GM12878 (cell line): ENCODE data around the gene GOLGA5. TPM values are rescaled to one million over a fixed set of nuclear protein-coding genes. Genes with fewer than 3 reads are reported as not detected.

Experiments used
- BMI1 ChIP-seq: fragments of 450-650 bp; IDR thresholded peaks from 2 replicates; pipeline ENCODE4 v1.6.1; 2016; ENCODE audit warnings: mild to moderate bottlenecking, moderate library complexity, borderline replicate concordance
- CBFB ChIP-seq: IDR thresholded peaks from 2 replicates; pipeline ENCODE4 v1.6.1; 2016; ENCODE audit warnings: antibody characterized with exemption, low read depth
- CBX5 ChIP-seq: sonication (generic); IDR thresholded peaks from 2 replicates; pipeline ENCODE4 v1.6.1; 2016; ENCODE audit warnings: low read depth, moderate library complexity, mild to moderate bottlenecking, inconsistent platforms
- ESRRA ChIP-seq: IDR thresholded peaks from 2 replicates; pipeline ENCODE4 v1.6.1; 2012; ENCODE audit warnings: mild to moderate bottlenecking, low read length, improper control_type of control experiment
- IKZF1 ChIP-seq: fragments of 450-650 bp; conservative IDR thresholded peaks from 2 replicates; pipeline ENCODE4 v1.6.1; 2017; ENCODE audit warnings: antibody characterized with exemption, mild to moderate bottlenecking
- JUND ChIP-seq: IDR thresholded peaks from 2 replicates; pipeline ENCODE4 v1.6.1; 2012; ENCODE audit warnings: low read depth, mild to moderate bottlenecking, low read length, improper control_type of control experiment, moderate library complexity
- MEF2A ChIP-seq: IDR thresholded peaks from 2 replicates; pipeline ENCODE4 v1.6.1; 2011; ENCODE audit warnings: low read depth, mild to moderate bottlenecking, low read length, moderate library complexity; ENCODE audit not compliant: insufficient read depth
- MTA2 ChIP-seq: fragments of 450-650 bp; IDR thresholded peaks from 2 replicates; pipeline ENCODE4 v1.6.1; 2016; ENCODE audit warnings: low read depth, mild to moderate bottlenecking, moderate library complexity
- NBN ChIP-seq: fragments of 450-650 bp; IDR thresholded peaks from 2 replicates; pipeline ENCODE4 v1.6.1; 2016
- NR2F1 ChIP-seq: fragments of 450-650 bp; conservative IDR thresholded peaks from 2 replicates; pipeline ENCODE4 v1.6.1; 2017; ENCODE audit warnings: mild to moderate bottlenecking
- SIX5 ChIP-seq: IDR thresholded peaks from 2 replicates; pipeline ENCODE4 v1.6.1; 2011; ENCODE audit warnings: mild to moderate bottlenecking, low read depth, low read length, moderate library complexity; ENCODE audit not compliant: severe bottlenecking
- SMAD5 ChIP-seq: IDR thresholded peaks from 2 replicates; pipeline ENCODE4 v1.6.1; 2016; ENCODE audit warnings: antibody characterized with exemption, low read depth
- YY1 ChIP-seq: IDR thresholded peaks from 2 replicates; pipeline ENCODE4 v1.6.1; 2011; ENCODE audit warnings: low read depth, mild to moderate bottlenecking, low read length
- polyA plus RNA-seq, 11 experiments: library from polyadenylated mRNA; depleted of rRNA in 4 of 11; unstranded in 6 of 11; stranded (reverse) in 5 of 11; fragments of >200 nt; fragmentation: Nextera tagmentation in 4 of 11; fragmentation: Illumina TruSeq in 1 of 11; extraction: Ambion mirVana in 4 of 11; extraction: Trizol in 1 of 11; gene quantifications; 1 replicate in 1 of 11; 2 replicates in 10 of 11; pipeline versions ENCODE4 v1.2.1 to v1.2.3, GENCODE V29; 2011 to 2016; ENCODE audit warnings: inconsistent platforms in 2 of 11, missing spikeins in 2 of 11, low read depth in 1 of 11
- total RNA-seq, 4 experiments: library from RNA; depleted of rRNA in 3 of 4; stranded (reverse); fragments of >200 nt in 3 of 4; fragmentation: Illumina TruSeq in 1 of 4; extraction: Trizol in 1 of 4; gene quantifications; 2 replicates each; pipeline versions ENCODE4 v1.2.1 to v1.2.3, GENCODE V29; 2013 to 2021
- TF ChIP-seq, protein P1 (sequence below): IDR thresholded peaks from 2 replicates; pipeline ENCODE4 v1.6.1; 2011; ENCODE audit warnings: low read depth, low read length, improper control_type of control experiment, borderline replicate concordance
- TF ChIP-seq, protein P2 (sequence below): fragments of 450-650 bp; conservative IDR thresholded peaks from 2 replicates; pipeline ENCODE4 v1.6.1; 2017; ENCODE audit warnings: mild to moderate bottlenecking, moderate library complexity
- TF ChIP-seq, protein P3 (sequence below): fragments of 450-650 bp; IDR thresholded peaks from 2 replicates; pipeline ENCODE4 v1.6.1; 2016; ENCODE audit warnings: mild to moderate bottlenecking, moderate library complexity, borderline replicate concordance
- TF ChIP-seq, protein P4 (sequence below): IDR thresholded peaks from 2 replicates; pipeline ENCODE4 v1.6.1; 2012; ENCODE audit warnings: low read depth, low read length, improper control_type of control experiment
- TF ChIP-seq, protein P5 (sequence below): fragments of 450-650 bp; IDR thresholded peaks from 2 replicates; pipeline ENCODE4 v1.6.1; 2017; ENCODE audit warnings: mild to moderate bottlenecking, moderate library complexity

The GOLGA5 gene
- total and polyA plus RNA-seq, 10 of the 15 experiments (the other 5 are each of a cell fraction or from before 2014, with no cell fraction given), result 10.9 to 30.1 (median 19.7) TPM

DNA sequence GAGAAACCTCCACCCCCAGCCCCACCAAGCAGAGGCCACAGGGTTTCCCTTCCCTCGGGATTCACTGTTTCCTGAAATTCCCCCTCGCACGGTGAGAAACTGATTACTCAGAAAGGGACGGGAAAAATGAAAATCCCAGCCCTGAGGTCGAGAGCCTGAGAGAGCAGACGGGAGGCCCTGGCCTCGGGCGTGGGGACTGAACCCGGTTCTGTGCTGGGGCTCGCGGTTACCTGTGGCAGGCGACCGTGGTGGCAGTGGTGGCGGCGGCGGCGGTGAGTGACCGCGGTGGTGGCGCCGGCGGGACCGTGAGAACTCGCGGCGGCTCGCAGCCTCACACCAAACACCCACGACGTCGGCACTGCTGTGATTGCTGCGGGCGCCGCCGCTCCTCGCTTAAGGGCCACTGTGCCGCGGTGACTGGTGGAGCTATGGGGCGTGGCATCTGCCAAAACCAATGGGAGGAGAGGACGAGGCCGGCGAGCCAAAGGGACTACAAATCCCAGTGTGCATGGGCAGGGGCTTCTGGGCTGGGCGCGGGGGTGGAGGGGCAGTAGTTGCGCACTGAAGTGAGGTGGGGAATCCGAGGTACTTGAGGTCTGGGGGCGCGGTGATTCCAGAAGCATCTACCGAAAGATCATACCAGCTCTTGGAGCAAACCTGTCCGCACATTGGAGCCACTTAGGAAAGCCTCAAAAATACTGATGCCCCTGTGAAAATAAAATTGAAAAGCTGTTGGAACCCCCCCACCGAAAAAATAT is 45.7 kb upstream of the GOLGA5 start, which contains the start of gene LGMN (continued):
- TF ChIP-seq NBN (peak; percentile 59; the same call in 1 of the 2 replicates), IKZF1 (peak; percentile 91), SIX5 (peak; percentile 69), JUND (no peak), BMI1 (no peak), CBFB (no peak), MTA2 (peak; percentile 47), CBX5 (no peak), NR2F1 (peak; percentile 83), YY1 (no peak), MEF2A (no peak), ESRRA (no peak), SMAD5 (no peak)
- TF ChIP-seq, protein P1, sequence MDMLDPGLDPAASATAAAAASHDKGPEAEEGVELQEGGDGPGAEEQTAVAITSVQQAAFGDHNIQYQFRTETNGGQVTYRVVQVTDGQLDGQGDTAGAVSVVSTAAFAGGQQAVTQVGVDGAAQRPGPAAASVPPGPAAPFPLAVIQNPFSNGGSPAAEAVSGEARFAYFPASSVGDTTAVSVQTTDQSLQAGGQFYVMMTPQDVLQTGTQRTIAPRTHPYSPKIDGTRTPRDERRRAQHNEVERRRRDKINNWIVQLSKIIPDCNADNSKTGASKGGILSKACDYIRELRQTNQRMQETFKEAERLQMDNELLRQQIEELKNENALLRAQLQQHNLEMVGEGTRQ, result no peak
- TF ChIP-seq, protein P2, sequence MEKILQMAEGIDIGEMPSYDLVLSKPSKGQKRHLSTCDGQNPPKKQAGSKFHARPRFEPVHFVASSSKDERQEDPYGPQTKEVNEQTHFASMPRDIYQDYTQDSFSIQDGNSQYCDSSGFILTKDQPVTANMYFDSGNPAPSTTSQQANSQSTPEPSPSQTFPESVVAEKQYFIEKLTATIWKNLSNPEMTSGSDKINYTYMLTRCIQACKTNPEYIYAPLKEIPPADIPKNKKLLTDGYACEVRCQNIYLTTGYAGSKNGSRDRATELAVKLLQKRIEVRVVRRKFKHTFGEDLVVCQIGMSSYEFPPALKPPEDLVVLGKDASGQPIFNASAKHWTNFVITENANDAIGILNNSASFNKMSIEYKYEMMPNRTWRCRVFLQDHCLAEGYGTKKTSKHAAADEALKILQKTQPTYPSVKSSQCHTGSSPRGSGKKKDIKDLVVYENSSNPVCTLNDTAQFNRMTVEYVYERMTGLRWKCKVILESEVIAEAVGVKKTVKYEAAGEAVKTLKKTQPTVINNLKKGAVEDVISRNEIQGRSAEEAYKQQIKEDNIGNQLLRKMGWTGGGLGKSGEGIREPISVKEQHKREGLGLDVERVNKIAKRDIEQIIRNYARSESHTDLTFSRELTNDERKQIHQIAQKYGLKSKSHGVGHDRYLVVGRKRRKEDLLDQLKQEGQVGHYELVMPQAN, result peak; percentile 67
- TF ChIP-seq, protein P3, sequence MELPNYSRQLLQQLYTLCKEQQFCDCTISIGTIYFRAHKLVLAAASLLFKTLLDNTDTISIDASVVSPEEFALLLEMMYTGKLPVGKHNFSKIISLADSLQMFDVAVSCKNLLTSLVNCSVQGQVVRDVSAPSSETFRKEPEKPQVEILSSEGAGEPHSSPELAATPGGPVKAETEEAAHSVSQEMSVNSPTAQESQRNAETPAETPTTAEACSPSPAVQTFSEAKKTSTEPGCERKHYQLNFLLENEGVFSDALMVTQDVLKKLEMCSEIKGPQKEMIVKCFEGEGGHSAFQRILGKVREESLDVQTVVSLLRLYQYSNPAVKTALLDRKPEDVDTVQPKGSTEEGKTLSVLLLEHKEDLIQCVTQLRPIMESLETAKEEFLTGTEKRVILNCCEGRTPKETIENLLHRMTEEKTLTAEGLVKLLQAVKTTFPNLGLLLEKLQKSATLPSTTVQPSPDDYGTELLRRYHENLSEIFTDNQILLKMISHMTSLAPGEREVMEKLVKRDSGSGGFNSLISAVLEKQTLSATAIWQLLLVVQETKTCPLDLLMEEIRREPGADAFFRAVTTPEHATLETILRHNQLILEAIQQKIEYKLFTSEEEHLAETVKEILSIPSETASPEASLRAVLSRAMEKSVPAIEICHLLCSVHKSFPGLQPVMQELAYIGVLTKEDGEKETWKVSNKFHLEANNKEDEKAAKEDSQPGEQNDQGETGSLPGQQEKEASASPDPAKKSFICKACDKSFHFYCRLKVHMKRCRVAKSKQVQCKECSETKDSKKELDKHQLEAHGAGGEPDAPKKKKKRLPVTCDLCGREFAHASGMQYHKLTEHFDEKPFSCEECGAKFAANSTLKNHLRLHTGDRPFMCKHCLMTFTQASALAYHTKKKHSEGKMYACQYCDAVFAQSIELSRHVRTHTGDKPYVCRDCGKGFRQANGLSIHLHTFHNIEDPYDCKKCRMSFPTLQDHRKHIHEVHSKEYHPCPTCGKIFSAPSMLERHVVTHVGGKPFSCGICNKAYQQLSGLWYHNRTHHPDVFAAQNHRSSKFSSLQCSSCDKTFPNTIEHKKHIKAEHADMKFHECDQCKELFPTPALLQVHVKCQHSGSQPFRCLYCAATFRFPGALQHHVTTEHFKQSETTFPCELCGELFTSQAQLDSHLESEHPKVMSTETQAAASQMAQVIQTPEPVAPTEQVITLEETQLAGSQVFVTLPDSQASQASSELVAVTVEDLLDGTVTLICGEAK, result no peak
- TF ChIP-seq, protein P4, sequence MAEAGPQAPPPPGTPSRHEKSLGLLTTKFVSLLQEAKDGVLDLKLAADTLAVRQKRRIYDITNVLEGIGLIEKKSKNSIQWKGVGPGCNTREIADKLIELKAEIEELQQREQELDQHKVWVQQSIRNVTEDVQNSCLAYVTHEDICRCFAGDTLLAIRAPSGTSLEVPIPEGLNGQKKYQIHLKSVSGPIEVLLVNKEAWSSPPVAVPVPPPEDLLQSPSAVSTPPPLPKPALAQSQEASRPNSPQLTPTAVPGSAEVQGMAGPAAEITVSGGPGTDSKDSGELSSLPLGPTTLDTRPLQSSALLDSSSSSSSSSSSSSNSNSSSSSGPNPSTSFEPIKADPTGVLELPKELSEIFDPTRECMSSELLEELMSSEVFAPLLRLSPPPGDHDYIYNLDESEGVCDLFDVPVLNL, result no peak
- TF ChIP-seq, protein P5, sequence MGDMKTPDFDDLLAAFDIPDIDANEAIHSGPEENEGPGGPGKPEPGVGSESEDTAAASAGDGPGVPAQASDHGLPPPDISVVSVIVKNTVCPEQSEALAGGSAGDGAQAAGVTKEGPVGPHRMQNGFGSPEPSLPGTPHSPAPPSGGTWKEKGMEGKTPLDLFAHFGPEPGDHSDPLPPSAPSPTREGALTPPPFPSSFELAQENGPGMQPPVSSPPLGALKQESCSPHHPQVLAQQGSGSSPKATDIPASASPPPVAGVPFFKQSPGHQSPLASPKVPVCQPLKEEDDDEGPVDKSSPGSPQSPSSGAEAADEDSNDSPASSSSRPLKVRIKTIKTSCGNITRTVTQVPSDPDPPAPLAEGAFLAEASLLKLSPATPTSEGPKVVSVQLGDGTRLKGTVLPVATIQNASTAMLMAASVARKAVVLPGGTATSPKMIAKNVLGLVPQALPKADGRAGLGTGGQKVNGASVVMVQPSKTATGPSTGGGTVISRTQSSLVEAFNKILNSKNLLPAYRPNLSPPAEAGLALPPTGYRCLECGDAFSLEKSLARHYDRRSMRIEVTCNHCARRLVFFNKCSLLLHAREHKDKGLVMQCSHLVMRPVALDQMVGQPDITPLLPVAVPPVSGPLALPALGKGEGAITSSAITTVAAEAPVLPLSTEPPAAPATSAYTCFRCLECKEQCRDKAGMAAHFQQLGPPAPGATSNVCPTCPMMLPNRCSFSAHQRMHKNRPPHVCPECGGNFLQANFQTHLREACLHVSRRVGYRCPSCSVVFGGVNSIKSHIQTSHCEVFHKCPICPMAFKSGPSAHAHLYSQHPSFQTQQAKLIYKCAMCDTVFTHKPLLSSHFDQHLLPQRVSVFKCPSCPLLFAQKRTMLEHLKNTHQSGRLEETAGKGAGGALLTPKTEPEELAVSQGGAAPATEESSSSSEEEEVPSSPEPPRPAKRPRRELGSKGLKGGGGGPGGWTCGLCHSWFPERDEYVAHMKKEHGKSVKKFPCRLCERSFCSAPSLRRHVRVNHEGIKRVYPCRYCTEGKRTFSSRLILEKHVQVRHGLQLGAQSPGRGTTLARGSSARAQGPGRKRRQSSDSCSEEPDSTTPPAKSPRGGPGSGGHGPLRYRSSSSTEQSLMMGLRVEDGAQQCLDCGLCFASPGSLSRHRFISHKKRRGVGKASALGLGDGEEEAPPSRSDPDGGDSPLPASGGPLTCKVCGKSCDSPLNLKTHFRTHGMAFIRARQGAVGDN, result peak; percentile 75; the same call in 1 of the 2 replicates
